ENCODE data around the gene MXI1. TPM values are rescaled to one million over a fixed set of nuclear protein-coding genes. Genes with fewer than 3 reads are reported as not detected.

The MXI1 gene
- total RNA-seq, 3 donors from 2014 or later (not counting 1 experiment from before 2014, with no cell fraction given): 11.2 to 14.1 (median 13.6) TPM

DNA sequence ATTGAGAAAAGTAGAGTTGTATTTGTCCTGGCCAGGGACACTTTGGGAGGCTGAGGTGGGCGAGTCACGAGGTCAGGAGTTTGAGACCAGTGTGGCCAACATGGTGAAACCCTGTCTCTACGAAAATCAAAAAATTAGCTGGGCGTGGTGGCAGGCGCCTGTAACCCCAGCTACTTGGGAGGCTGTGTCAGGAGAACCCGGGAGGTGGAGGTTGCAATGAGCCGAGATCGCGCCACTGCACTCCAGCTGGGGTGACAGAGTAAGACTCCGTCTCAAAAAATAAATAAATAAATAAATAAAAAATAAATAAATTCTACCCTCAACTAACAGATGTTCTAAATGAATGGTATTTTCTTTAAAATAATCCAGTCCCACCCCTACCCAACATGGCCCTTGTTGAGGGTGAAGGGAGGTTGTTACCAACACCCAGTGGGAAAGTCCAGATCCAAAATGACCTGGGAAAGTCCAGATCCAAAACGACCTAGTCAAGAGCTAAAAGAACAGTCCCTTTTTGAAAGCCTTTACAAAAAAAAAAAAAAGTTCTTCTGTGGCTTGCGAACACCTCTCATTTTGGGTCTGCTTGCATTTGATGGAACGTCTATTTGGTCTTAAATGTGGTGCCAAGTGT is 16.0 kb downstream of the MXI1 start:
- Histone ChIP-seq H3K9me3 (ENCODE audit: control insufficient read depth, insufficient read depth, low read length) (no peaks in the 10 kb centered on the region), H3K36me3 (ENCODE audit: control insufficient read depth, insufficient read depth, low read length) (no peaks in the 10 kb centered on the region), H3K4me1 (ENCODE audit: control insufficient read depth, insufficient read depth, low read length) (peaks cover 19% of the 10 kb centered on the region), H3K27ac (ENCODE audit: low read length) (no peak overlapping the region), H3K4me3 (ENCODE audit: low read length) (no peak overlapping the region), H3K27me3 (ENCODE audit: control insufficient read depth, insufficient read depth, low read length) (peaks cover 6% of the 10 kb centered on the region)
- 89% methylated on average over 9 of the region's 13 CpGs for WGBS (ENCODE audit: insufficient coverage)
- H3K4me1 Mint-ChIP-seq: peaks cover 25 to 31% of the 10 kb centered on the region in 2 donors
- no peaks in the 10 kb centered on the region for H3K9me3 Mint-ChIP-seq
- no peak for ATAC-seq
- H3K4me3 Mint-ChIP-seq: peak overlapping the region; percentile 53
- H3K36me3 Mint-ChIP-seq: no peaks in the 10 kb centered on the region
- intact Hi-C loops (cut with micrococcal nuclease): loop anchor here (10.0 kb wide), 1 partner anchor 219 kb away; the partner anchor contains the start of gene ADD3
- no peak overlapping the region for H3K27ac Mint-ChIP-seq
- DNase-seq: no peak
- TF ChIP-seq, protein P1, sequence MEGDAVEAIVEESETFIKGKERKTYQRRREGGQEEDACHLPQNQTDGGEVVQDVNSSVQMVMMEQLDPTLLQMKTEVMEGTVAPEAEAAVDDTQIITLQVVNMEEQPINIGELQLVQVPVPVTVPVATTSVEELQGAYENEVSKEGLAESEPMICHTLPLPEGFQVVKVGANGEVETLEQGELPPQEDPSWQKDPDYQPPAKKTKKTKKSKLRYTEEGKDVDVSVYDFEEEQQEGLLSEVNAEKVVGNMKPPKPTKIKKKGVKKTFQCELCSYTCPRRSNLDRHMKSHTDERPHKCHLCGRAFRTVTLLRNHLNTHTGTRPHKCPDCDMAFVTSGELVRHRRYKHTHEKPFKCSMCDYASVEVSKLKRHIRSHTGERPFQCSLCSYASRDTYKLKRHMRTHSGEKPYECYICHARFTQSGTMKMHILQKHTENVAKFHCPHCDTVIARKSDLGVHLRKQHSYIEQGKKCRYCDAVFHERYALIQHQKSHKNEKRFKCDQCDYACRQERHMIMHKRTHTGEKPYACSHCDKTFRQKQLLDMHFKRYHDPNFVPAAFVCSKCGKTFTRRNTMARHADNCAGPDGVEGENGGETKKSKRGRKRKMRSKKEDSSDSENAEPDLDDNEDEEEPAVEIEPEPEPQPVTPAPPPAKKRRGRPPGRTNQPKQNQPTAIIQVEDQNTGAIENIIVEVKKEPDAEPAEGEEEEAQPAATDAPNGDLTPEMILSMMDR (IDR thresholded peaks at IDR 0.05): no peak
- peaks cover 29 to 47% of the 10 kb centered on the region in 2 donors for H3K27me3 Mint-ChIP-seq (ENCODE audit: low read depth in 2 of 2)

- Mint-ChIP-seq H3K4me1 (peaks cover 25 to 31% of the 10 kb centered on the region in 2 donors), H3K4me3 (peak overlapping the region; percentile 83), H3K27ac (peak overlapping the region; percentile 84), H3K36me3 (no peaks in the 10 kb centered on the region), H3K9me3 (no peaks in the 10 kb centered on the region), H3K27me3 (ENCODE audit: low read depth in 2 of 2) (peaks cover 22 to 39% of the 10 kb centered on the region in 2 donors)
- no peak for ATAC-seq
- no peak overlapping the region for H3K4me3 ChIP-seq (ENCODE audit: low read length)
- no peak overlapping the region for H3K27ac ChIP-seq (ENCODE audit: low read length)
- 72% methylated on average over 5 of the region's 9 CpGs for WGBS (ENCODE audit: insufficient coverage)
- intact Hi-C loops (cut with micrococcal nuclease): loop anchor here (1.0 to 10.0 kb wide), 5 partner anchors 14 to 272 kb away; partner anchors contain the start of genes ADD3 and DUSP5
- DNase-seq: no peak
- no peaks in the 10 kb centered on the region for H3K36me3 ChIP-seq (ENCODE audit: control insufficient read depth, insufficient read depth, low read length)
- peaks cover 6% of the 10 kb centered on the region for H3K27me3 ChIP-seq (ENCODE audit: control insufficient read depth, insufficient read depth, low read length)
- TF ChIP-seq, protein P1 (IDR thresholded peaks at IDR 0.05): no peak
- no peaks in the 10 kb centered on the region for H3K9me3 ChIP-seq (ENCODE audit: control insufficient read depth, insufficient read depth, low read length)
- peaks cover 16% of the 10 kb centered on the region for H3K4me1 ChIP-seq (ENCODE audit: control insufficient read depth, insufficient read depth, low read length)
These were observed 17.6 kb downstream of the MXI1 start for GRCh38 chr10:110224992-110225391.

GRCh38 chr10:110225441-110225755 is 18.0 kb downstream of the MXI1 start:
- Histone ChIP-seq H3K4me1 (ENCODE audit: control insufficient read depth, insufficient read depth, low read length) (peaks cover 16% of the 10 kb centered on the region), H3K9me3 (ENCODE audit: control insufficient read depth, insufficient read depth, low read length) (no peaks in the 10 kb centered on the region), H3K27me3 (ENCODE audit: control insufficient read depth, insufficient read depth, low read length) (peaks cover 6% of the 10 kb centered on the region), H3K36me3 (ENCODE audit: control insufficient read depth, insufficient read depth, low read length) (no peaks in the 10 kb centered on the region), H3K4me3 (ENCODE audit: low read length) (peak overlapping the region; percentile 25), H3K27ac (ENCODE audit: low read length) (no peak overlapping the region)
- H3K9me3 Mint-ChIP-seq: no peaks in the 10 kb centered on the region
- TF ChIP-seq, protein P1 (IDR thresholded peaks at IDR 0.05): no peak
- H3K36me3 Mint-ChIP-seq: no peaks in the 10 kb centered on the region
- peaks cover 22 to 35% of the 10 kb centered on the region in 2 donors for H3K27me3 Mint-ChIP-seq (ENCODE audit: low read depth in 2 of 2)
- intact Hi-C loops (cut with micrococcal nuclease): loop anchor here (1.0 to 10.0 kb wide), 5 partner anchors 14 to 272 kb away; partner anchors contain the start of genes ADD3 and DUSP5
- peaks cover 25 to 31% of the 10 kb centered on the region in 2 donors for H3K4me1 Mint-ChIP-seq
- H3K27ac Mint-ChIP-seq: peak overlapping the region; percentile 84
- H3K4me3 Mint-ChIP-seq: peak overlapping the region; percentile 83
- DNase-seq (no peak), ATAC-seq (no peak)
- 5% methylated on average over 8 of the region's 8 CpGs for WGBS (ENCODE audit: insufficient coverage)

Measured in natural killer cell (primary cell).